CD4-positive, alpha-beta T cell treated with Interleukin-17A for 4 hours (primary cell): Measurements from ENCODE around the gene BACH2.
A peak's percentile ranks its signal among the peaks of the same experiment; 100 is the strongest.

Experiments
- DNase-seq: peaks from one replicate; pipeline ENCODE4 v3.0.0-alpha.2; 2020; ENCODE audit warnings: mixed read lengths

Gene BACH2

GRCh38 chr6:90020746-90021145 is 275.9 kb downstream of the BACH2 start:
- no peak for DNase-seq

GRCh38 chr6:90019216-90019615 is 277.4 kb downstream of the BACH2 start:
- DNase-seq = no peak

GRCh38 chr6:90015883-90016282 is 280.8 kb downstream of the BACH2 start:
- no peak for DNase-seq

- DNase-seq = no peak
These were observed 287.6 kb downstream of the BACH2 start for GRCh38 chr6:90008908-90009501.

- DNase-seq = no peak
These were observed 288.3 kb downstream of the BACH2 start for GRCh38 chr6:90008189-90008907.

- DNase-seq = no peak
These were observed 291.4 kb downstream of the BACH2 start for GRCh38 chr6:90005048-90005827.

- DNase-seq = no peak
These were observed 292.1 kb downstream of the BACH2 start for GRCh38 chr6:90004511-90004910.

- DNase-seq = no peak
These were observed 292.7 kb downstream of the BACH2 start for GRCh38 chr6:90003941-90004340.

- no peak for DNase-seq
These were observed 293.4 kb downstream of the BACH2 start for GRCh38 chr6:90003069-90003795.

- DNase-seq = peak; percentile 53
These were observed 295.5 kb downstream of the BACH2 start for GRCh38 chr6:90000864-90001731.

- DNase-seq = no peak
These were observed 296.5 kb downstream of the BACH2 start for GRCh38 chr6:89999945-90000825.

GRCh38 chr6:89999154-89999553 is 297.5 kb downstream of the BACH2 start:
- peak; percentile 40 for DNase-seq

GRCh38 chr6:89997456-89998445 is 298.9 kb downstream of the BACH2 start:
- DNase-seq = no peak

GRCh38 chr6:89993411-89993810 is 303.2 kb downstream of the BACH2 start:
- no peak for DNase-seq

GRCh38 chr6:89992818-89993217 is 303.8 kb downstream of the BACH2 start:
- DNase-seq = no peak

- DNase-seq = no peak
These were observed 306.9 kb downstream of the BACH2 start for GRCh38 chr6:89989742-89990141.

GRCh38 chr6:89987830-89988229 is 308.8 kb downstream of the BACH2 start:
- DNase-seq = no peak

GRCh38 chr6:89987140-89987539 is 309.5 kb downstream of the BACH2 start:
- DNase-seq = no peak

GRCh38 chr6:89986650-89987074 is 310.0 kb downstream of the BACH2 start:
- no peak for DNase-seq
